BE2C (cell line): ENCODE measurements around the gene MYH4.

ENCODE experiments used
- DNase-seq: peaks from one replicate; pipeline ENCODE4 v3.0.0-alpha.2; 2020
- H3K27me3 ChIP-seq: fragments of 250-450 bp; sonication (Bioruptor Pico); 2 replicates; pipeline ENCODE4 v1.5.1; 2020; ENCODE audit warnings: mild to moderate bottlenecking
- H3K36me3 ChIP-seq: fragments of 250-450 bp; sonication (Bioruptor Pico); 2 replicates; pipeline ENCODE4 v1.5.1; 2020; ENCODE audit warnings: mild to moderate bottlenecking
- H3K4me1 ChIP-seq: fragments of 250-450 bp; sonication (Bioruptor Pico); 2 replicates; pipeline ENCODE4 v1.5.1; 2020
- H3K4me3 ChIP-seq: 2 replicates; pipeline ENCODE4 v1.5.1; 2011; ENCODE audit warnings: low read depth, low read length
- H3K9me3 ChIP-seq: fragments of 250-450 bp; sonication (Bioruptor Pico); 2 replicates; pipeline ENCODE4 v1.5.1; 2020
- TF ChIP-seq, protein P1 (sequence below): IDR thresholded peaks from 2 replicates; pipeline ENCODE4 v1.5.1; 2012; ENCODE audit warnings: mild to moderate bottlenecking, low read depth, low read length

MYH4 gene

GRCh38 chr17:10439816-10440215 is 29.5 kb downstream of the MYH4 start:
- no peaks in the 10 kb centered on the region for H3K4me1 ChIP-seq
- TF ChIP-seq, protein P1, sequence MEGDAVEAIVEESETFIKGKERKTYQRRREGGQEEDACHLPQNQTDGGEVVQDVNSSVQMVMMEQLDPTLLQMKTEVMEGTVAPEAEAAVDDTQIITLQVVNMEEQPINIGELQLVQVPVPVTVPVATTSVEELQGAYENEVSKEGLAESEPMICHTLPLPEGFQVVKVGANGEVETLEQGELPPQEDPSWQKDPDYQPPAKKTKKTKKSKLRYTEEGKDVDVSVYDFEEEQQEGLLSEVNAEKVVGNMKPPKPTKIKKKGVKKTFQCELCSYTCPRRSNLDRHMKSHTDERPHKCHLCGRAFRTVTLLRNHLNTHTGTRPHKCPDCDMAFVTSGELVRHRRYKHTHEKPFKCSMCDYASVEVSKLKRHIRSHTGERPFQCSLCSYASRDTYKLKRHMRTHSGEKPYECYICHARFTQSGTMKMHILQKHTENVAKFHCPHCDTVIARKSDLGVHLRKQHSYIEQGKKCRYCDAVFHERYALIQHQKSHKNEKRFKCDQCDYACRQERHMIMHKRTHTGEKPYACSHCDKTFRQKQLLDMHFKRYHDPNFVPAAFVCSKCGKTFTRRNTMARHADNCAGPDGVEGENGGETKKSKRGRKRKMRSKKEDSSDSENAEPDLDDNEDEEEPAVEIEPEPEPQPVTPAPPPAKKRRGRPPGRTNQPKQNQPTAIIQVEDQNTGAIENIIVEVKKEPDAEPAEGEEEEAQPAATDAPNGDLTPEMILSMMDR: no peak
- no peaks in the 10 kb centered on the region for H3K36me3 ChIP-seq
- H3K9me3 ChIP-seq: no peaks in the 10 kb centered on the region
- no peak overlapping the region for H3K4me3 ChIP-seq
- DNase-seq: no peak
- no peaks in the 10 kb centered on the region for H3K27me3 ChIP-seq

DNA sequence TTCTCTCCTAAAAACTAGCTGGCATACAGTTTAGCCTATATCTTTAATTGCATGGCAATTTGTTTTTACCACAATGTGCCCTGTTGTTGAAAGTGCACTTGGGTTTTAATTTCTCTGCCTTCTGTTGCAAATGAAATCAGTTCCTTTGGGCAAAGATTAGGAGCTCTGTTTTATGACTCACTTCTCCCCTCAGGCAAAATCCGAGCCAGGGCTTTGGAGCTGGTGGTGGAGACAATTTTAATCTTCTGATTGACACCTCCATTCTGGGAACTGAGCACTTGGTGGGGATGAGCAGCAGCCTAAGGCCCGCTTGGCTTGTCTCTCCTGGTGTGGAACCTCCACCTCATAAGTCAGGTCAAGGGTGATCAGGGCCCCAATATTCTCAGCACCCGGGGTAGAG is 34.3 kb downstream of the MYH4 start:
- no peaks in the 10 kb centered on the region for H3K27me3 ChIP-seq
- no peak for DNase-seq
- H3K4me1 ChIP-seq: no peaks in the 10 kb centered on the region
- H3K4me3 ChIP-seq: no peak overlapping the region
- no peaks in the 10 kb centered on the region for H3K9me3 ChIP-seq
- no peaks in the 10 kb centered on the region for H3K36me3 ChIP-seq
- TF ChIP-seq, protein P1: no peak

DNA sequence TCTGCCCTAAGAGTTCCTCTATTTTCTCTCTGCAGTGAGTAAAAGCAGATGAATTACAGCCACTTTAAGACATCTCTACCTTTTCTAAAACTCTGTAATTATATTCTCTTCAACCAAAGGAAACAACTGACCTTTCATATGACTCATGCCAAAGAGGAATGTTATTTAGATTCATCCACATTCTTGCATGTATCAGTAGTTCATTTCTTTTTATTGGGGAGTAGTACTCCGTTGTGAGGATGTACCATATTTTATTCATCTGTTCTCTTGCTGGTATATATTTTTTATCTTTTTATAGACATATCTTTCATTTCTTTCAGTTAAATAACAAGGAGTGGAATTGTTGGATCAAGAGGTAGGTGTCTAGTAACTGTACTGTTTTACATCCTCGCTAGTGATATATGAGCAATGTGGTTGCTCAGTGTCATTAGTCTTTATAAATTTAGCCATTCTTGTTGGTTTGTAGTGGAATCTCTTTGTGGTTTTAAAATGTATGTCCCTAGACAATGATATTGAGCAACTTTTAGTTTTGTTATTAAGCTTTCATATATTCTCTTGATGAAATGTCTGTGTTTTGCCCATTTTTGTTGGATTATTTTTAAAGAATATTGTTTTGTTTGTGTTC is 39.8 kb downstream of the MYH4 start:
- no peaks in the 10 kb centered on the region for H3K4me1 ChIP-seq
- TF ChIP-seq, protein P1: no peak
- no peaks in the 10 kb centered on the region for H3K27me3 ChIP-seq
- no peak for DNase-seq
- no peaks in the 10 kb centered on the region for H3K9me3 ChIP-seq
- no peak overlapping the region for H3K4me3 ChIP-seq
- no peaks in the 10 kb centered on the region for H3K36me3 ChIP-seq

GRCh38 chr17:10428781-10429180 is 40.6 kb downstream of the MYH4 start:
- H3K4me1 ChIP-seq: no peaks in the 10 kb centered on the region
- no peaks in the 10 kb centered on the region for H3K27me3 ChIP-seq
- no peaks in the 10 kb centered on the region for H3K9me3 ChIP-seq
- DNase-seq: no peak
- no peaks in the 10 kb centered on the region for H3K36me3 ChIP-seq
- TF ChIP-seq, protein P1: no peak
- no peak overlapping the region for H3K4me3 ChIP-seq

GRCh38 chr17:10421900-10422542 is 47.3 kb downstream of the MYH4 start, which contains the start of gene MYH8:
TSS of gene MYH8 (minus strand) at chr17:10421950. CDS start at chr17:10420227, 1,723 bp downstream.
- H3K4me1 ChIP-seq: no peaks in the 10 kb centered on the region
- DNase-seq: no peak
- no peak within 1 kb of the TSS for H3K4me3 ChIP-seq
- TF ChIP-seq, protein P1: no peak
- H3K27me3 ChIP-seq: no peaks in the 10 kb centered on the region
- H3K9me3 ChIP-seq: no peaks in the 10 kb centered on the region
- H3K36me3 ChIP-seq: no peaks in the 10 kb centered on the region

- Histone ChIP-seq H3K36me3 (no peaks in the 10 kb centered on the region), H3K9me3 (no peaks in the 10 kb centered on the region), H3K27me3 (no peaks in the 10 kb centered on the region), H3K4me1 (no peaks in the 10 kb centered on the region), H3K4me3 (no peak overlapping the region)
- TF ChIP-seq, protein P1: no peak
- no peak for DNase-seq
Observed at GRCh38 chr17:10421211-10421610, 48.1 kb downstream of the MYH4 start.
